Heart right ventricle (tissue), 16 donors: ENCODE results near the gene CERK. TPM values are rescaled to one million over a fixed set of nuclear protein-coding genes. Genes with fewer than 3 reads are reported as not detected.
A peak's percentile ranks its signal among the peaks of the same experiment; 100 is the strongest.

Source experiments
- ATAC-seq, 8 donors: fragments of 200-7000 bp; cut with Tn5 transposase; one replicate each; pipeline ENCODE4 v1.9.1; 2020; ENCODE audit warnings: mild to moderate bottlenecking in 8 of 8, moderate library complexity in 8 of 8, moderate number of reproducible peaks in 1 of 8
- DNase-seq, 2 donors: peaks; one replicate each; pipeline ENCODE4 v3.0.0-alpha.2; 2020
- H3K27ac ChIP-seq, 10 donors: fragments of 200-600 bp; sonication (generic) in 2 of 10; one replicate each; pipeline versions ENCODE4 v1.5.0 to v1.8.0; 2020 to 2022; ENCODE audit warnings: mild to moderate bottlenecking in 3 of 10
- H3K27me3 ChIP-seq, 7 donors: fragments of 200-600 bp; one replicate each; pipeline ENCODE4 v1.8.0; 2021 to 2022; ENCODE audit warnings: mild to moderate bottlenecking in 2 of 7
- H3K36me3 ChIP-seq, 9 donors: fragments of 200-600 bp; sonication (generic) in 1 of 9; one replicate each; pipeline versions ENCODE4 v1.5.0 to v1.8.0; 2020 to 2022; ENCODE audit warnings: mild to moderate bottlenecking in 2 of 9
- H3K4me1 ChIP-seq, 9 donors: fragments of 200-600 bp; sonication (generic) in 1 of 9; one replicate each; pipeline versions ENCODE4 v1.5.0 to v1.8.0; 2020 to 2022; ENCODE audit warnings: mild to moderate bottlenecking in 4 of 9
- H3K4me3 ChIP-seq, 10 donors: fragments of 200-600 bp; sonication (generic) in 2 of 10; one replicate each; pipeline versions ENCODE4 v1.5.0 to v1.8.0; 2020 to 2022; ENCODE audit warnings: mild to moderate bottlenecking in 7 of 10, moderate library complexity in 2 of 10
- H3K9me3 ChIP-seq, 11 donors: fragments of 200-600 bp in 10 of 11; sonication (generic) in 2 of 11; one replicate each; pipeline versions ENCODE4 v1.5.0 to v1.8.0; 2013 to 2022; ENCODE audit warnings: mild to moderate bottlenecking in 2 of 11, control low read depth in 1 of 11, moderate library complexity in 1 of 11
- CTCF ChIP-seq, 9 donors: fragments of 200-600 bp; sonication (generic) in 2 of 9; IDR thresholded peaks; one replicate each; pipeline versions ENCODE4 v1.5.0 to v1.8.0; 2021 to 2022; ENCODE audit warnings: antibody characterized with exemption in 9 of 9, mild to moderate bottlenecking in 5 of 9, moderate library complexity in 1 of 9
- WGBS, 2 donors: extraction: QIAGEN DNeasy Blood & Tissue Kit; methylation state at CpG; one replicate each; pipeline ENCODE4 v1.1.7; 2013; ENCODE audit warnings: inconsistent platforms in 1 of 2; 5-methylcytosine and 5-hydroxymethylcytosine counted together
- intact Hi-C, 10 donors: fragments of 100-400 bp; cut with DNase I; formaldehyde crosslinking; loops; one replicate each; pipeline versions ENCODE4 v1.11.1 to v1.14.2; 2022
- polyA plus RNA-seq, 2 donors: library from polyadenylated mRNA; stranded (reverse); fragments of 200-250 nt; gene quantifications; one replicate each; pipeline ENCODE4 v1.2.3, GENCODE V29; 2013
- total RNA-seq, 10 donors: library from RNA; stranded (reverse); fragmentation: NEBNext Ultra II Directional in 3 of 10; extraction: Animal tissue kit (Norgen Biotek cat#: 25700) in 3 of 10; gene quantifications; one replicate each; pipeline versions ENCODE4 v1.2.1 to v1.2.4, GENCODE V29; 2021 to 2023
- donor health status: Arrhythmogenic right ventricular cardiomyopathy.
- donor health status: ischemic (EF 13 %, LVEDD 7.1; RV severe dilation, severe dysfunction).
- donor health status: healthy with polysubstance abuse.
- donor health status: DM: no; HTN: yes; CAD: no.
- donor health status: DM: no; HTN: no; CAD: no.
- donor health status: ischemic (EF 25% LVEDD 6.9; RV normal size, moderate dysfunction).
- donor health status: ischemic (EF 25% LVEDD 5.7; RV mildly dilated, moderate dysfunction).
- donor health status: healthy.
- donor health status: DM: yes; HTN: yes; CAD: no.
- donor health status: Ischemic cardiomyopathy.
- donor health status: ischemic (EF 35%, LVEDD 5.7; RV mildly dilated, moderate dysfunction).
- donor health status: nonischemic (EF 11% LVEDD 7.7; RV severe dilation, severe dysfunction).
- donor health status: DM: yes; HTN: yes; CAD: no.
- donor health status: PGD.
- donor health status: ischemic (EF 29% LVEDD 5.4; RV normal size, mild dysfunction).
- donor health status: nonischemic (EF 23%, LVEDD 6.1; RV moderate dilation, normal function).

CERK gene
- total and polyA plus RNA-seq, 12 donors, result 21.5 to 97.0 (median 66.2) TPM

GRCh38 chr22:46675479-46675878, 62.6 kb downstream of the CERK start:
- H3K4me3 ChIP-seq, result peak overlapping the region in 6 of 10 donors; percentile 19 to 51 (median 44)
- H3K36me3 ChIP-seq, result peaks cover 0 to 79% (median 10%) of the 10 kb centered on the region in 9 donors
- intact Hi-C loops, result loop anchor here in 1 of 10 donors (5.0 kb wide), 2 partner anchors 98 to 113 kb away; no protein-coding TSS in a partner anchor
- DNase-seq, result no peak
- ATAC-seq, result no peak
- no peaks in the 10 kb centered on the region for H3K9me3 ChIP-seq
- WGBS, 2 donors, result 91 to 94% methylated on average over 13 of the region's 13 CpGs
- H3K27me3 ChIP-seq, result no peaks in the 10 kb centered on the region
- H3K4me1 ChIP-seq, result peaks cover 3 to 70% (median 26%) of the 10 kb centered on the region in 9 donors
- no peak for TF ChIP-seq CTCF (IDR thresholded peaks at IDR 0.05)
- H3K27ac ChIP-seq, result peak overlapping the region in 8 of 10 donors; percentile 23 to 84 (median 76)

- Histone ChIP-seq H3K4me1 (peaks cover 3 to 70% (median 27%) of the 10 kb centered on the region in 9 donors), H3K9me3 (no peaks in the 10 kb centered on the region), H3K36me3 (peaks cover 0 to 85% (median 10%) of the 10 kb centered on the region in 9 donors), H3K4me3 (peak overlapping the region in 9 of 10 donors; percentile 19 to 51 (median 39)), H3K27ac (peak overlapping the region; percentile 50 to 84 (median 74)), H3K27me3 (no peaks in the 10 kb centered on the region)
- ATAC-seq (peak in 3 of 8 donors; percentile 0 to 3 (median 2)), DNase-seq (no peak)
- intact Hi-C loops, result loop anchor here in 1 of 10 donors (5.0 kb wide), 2 partner anchors 98 to 113 kb away; no protein-coding TSS in a partner anchor
- no peak for TF ChIP-seq CTCF (IDR thresholded peaks at IDR 0.05)
- 69 to 79% methylated on average over 11 of the region's 11 CpGs for WGBS, 2 donors
Measured at GRCh38 chr22:46674906-46675305, 63.1 kb downstream of the CERK start.

- TF ChIP-seq CTCF (IDR thresholded peaks at IDR 0.05), result no peak
- Histone ChIP-seq H3K4me3 (peak overlapping the region in 9 of 10 donors; percentile 19 to 51 (median 39)), H3K27ac (peak overlapping the region; percentile 55 to 84 (median 74)), H3K36me3 (peaks cover 0 to 89% (median 10%) of the 10 kb centered on the region in 9 donors), H3K4me1 (peaks cover 3 to 66% (median 25%) of the 10 kb centered on the region in 9 donors), H3K9me3 (no peaks in the 10 kb centered on the region), H3K27me3 (no peaks in the 10 kb centered on the region)
- intact Hi-C loops, result no loop called here
- 66 to 67% methylated on average over 19 of the region's 19 CpGs for WGBS, 2 donors
- ATAC-seq (peak in 7 of 8 donors; percentile 17 to 88 (median 70)), DNase-seq (peak; percentile 66 to 85)
Measured at GRCh38 chr22:46674367-46674781, 63.7 kb downstream of the CERK start.

GRCh38 chr22:46673662-46674236, 64.3 kb downstream of the CERK start:
- peaks cover 0 to 92% (median 13%) of the 10 kb centered on the region in 9 donors for H3K36me3 ChIP-seq
- DNase-seq, result no peak
- peak in 1 of 8 donors; percentile 15 for ATAC-seq

More at GRCh38 chr22:46673662-46674236, 64.3 kb downstream of the CERK start:
- 85 to 87% methylated on average over 32 of the region's 32 CpGs for WGBS, 2 donors
- Histone ChIP-seq H3K9me3 (no peaks in the 10 kb centered on the region), H3K4me3 (peak overlapping the region in 6 of 10 donors; percentile 19 to 51 (median 42)), H3K27me3 (no peaks in the 10 kb centered on the region), H3K27ac (peak overlapping the region; percentile 33 to 84 (median 74)), H3K4me1 (peaks cover 3 to 60% (median 23%) of the 10 kb centered on the region in 9 donors)
- TF ChIP-seq CTCF (IDR thresholded peaks at IDR 0.05), result no peak
- intact Hi-C loops, result no loop called here
